ENCODE data around the gene GPR119.
"Not testable (repeated sequence)": the region's sequence is repeated elsewhere in the genome, so short reads cannot be mapped to it uniquely, and the experiment has no call there.

GPR119 gene

GRCh38 chrX:130413415-130413814 lies 27.9 kb upstream of the GPR119 start:
- no peak overlapping the region; a peak in 1 of 22 replicates for H3K27ac ChIP-seq
- H4K20me1 ChIP-seq = peaks cover 0 to 6% (median 0%) of the 10 kb centered on the region in 11 experiments; a peak in 4 of 22 replicates
- no peaks in the 10 kb centered on the region for H3K4me1 ChIP-seq
- TF ChIP-seq Cebpa-rat (IDR thresholded peaks at IDR 0.05) = no peak
- H3K9me3 ChIP-seq (replicated peaks in 1 of 11) = no peaks in the 10 kb centered on the region
- no peak overlapping the region for H3K9ac ChIP-seq
- H3K4me3 ChIP-seq = no peak overlapping the region
- H3K36me3 ChIP-seq = peaks cover 39 to 72% (median 57%) of the 10 kb centered on the region in 11 experiments; a peak in 21 of 22 replicates
- H3K27me3 ChIP-seq = peaks cover 81 to 100% (median 96%) of the 10 kb centered on the region in 11 experiments
- no peak overlapping the region for H3K4me2 ChIP-seq

GRCh38 chrX:130402208-130402684 lies 16.8 kb upstream of the GPR119 start:
- Histone ChIP-seq H3K9me3 (replicated peaks in 1 of 11) (no peaks in the 10 kb centered on the region; a peak in 1 of 22 replicates), H3K4me1 (peaks cover 0 to 17% (median 7%) of the 10 kb centered on the region in 10 experiments; a peak in 11 of 20 replicates), H3K27me3 (peaks cover 43 to 87% (median 71%) of the 10 kb centered on the region in 11 experiments), H4K20me1 (peaks cover 0 to 6% (median 0%) of the 10 kb centered on the region in 11 experiments; a peak in 3 of 22 replicates), H3K4me2 (peak overlapping the region; percentile 56 to 75 (median 66)), H3K9ac (peak overlapping the region; percentile 69 to 82 (median 78)), H3K4me3 (peak overlapping the region; percentile 61 to 76 (median 68)), H3K27ac (peak overlapping the region; percentile 58 to 82 (median 75); a peak in 19 of 22 replicates), H3K36me3 (peaks cover 0 to 27% (median 14%) of the 10 kb centered on the region in 11 experiments; a peak in 14 of 22 replicates)
- TF ChIP-seq Cebpa-rat (IDR thresholded peaks at IDR 0.05) = no peak

GRCh38 chrX:130401415-130402207 lies 16.1 kb upstream of the GPR119 start, which contains the start of gene RBMX2:
RBMX2 (plus strand) TSS chrX:130401987; CDS start chrX:130402033, 46 bp downstream.
- Histone ChIP-seq H3K9ac (peak within 1 kb of the TSS; percentile 69 to 82 (median 78)), H3K27me3 (peaks cover 49 to 88% (median 73%) of the 10 kb centered on the region in 11 experiments), H3K4me1 (peaks cover 0 to 17% (median 7%) of the 10 kb centered on the region in 10 experiments; a peak in 11 of 20 replicates), H3K36me3 (peaks cover 0 to 24% (median 14%) of the 10 kb centered on the region in 11 experiments; a peak in 13 of 22 replicates), H3K9me3 (replicated peaks in 1 of 11) (no peaks in the 10 kb centered on the region; a peak in 1 of 22 replicates), H3K4me2 (peak within 1 kb of the TSS; percentile 63 to 75 (median 70)), H3K27ac (peak within 1 kb of the TSS; percentile 58 to 82 (median 75); a peak in 21 of 22 replicates), H3K4me3 (peak within 1 kb of the TSS; percentile 61 to 76 (median 68)), H4K20me1 (peaks cover 0 to 6% (median 0%) of the 10 kb centered on the region in 11 experiments; a peak in 3 of 22 replicates)
- TF ChIP-seq Cebpa-rat (IDR thresholded peaks at IDR 0.05) = no peak

GRCh38 chrX:130395341-130395740 lies 9.9 kb upstream of the GPR119 start:
- Histone ChIP-seq H3K9ac (no peak overlapping the region), H3K9me3 (replicated peaks in 1 of 11) (no peaks in the 10 kb centered on the region), H3K4me2 (no peak overlapping the region), H3K4me3 (no peak overlapping the region), H3K27me3 (peaks cover 64 to 90% (median 84%) of the 10 kb centered on the region in 11 experiments), H3K4me1 (no peaks in the 10 kb centered on the region), H3K36me3 (no peaks in the 10 kb centered on the region), H3K27ac (no peak overlapping the region), H4K20me1 (no peaks in the 10 kb centered on the region; a peak in 3 of 22 replicates)
- no peak for TF ChIP-seq Cebpa-rat (IDR thresholded peaks at IDR 0.05)

GRCh38 chrX:130393451-130394074 lies 8.1 kb upstream of the GPR119 start:
- H3K36me3 ChIP-seq = no peaks in the 10 kb centered on the region
- H3K27me3 ChIP-seq = peaks cover 49 to 83% (median 73%) of the 10 kb centered on the region in 11 experiments
- no peak overlapping the region for H3K9ac ChIP-seq
- no peak overlapping the region for H3K4me2 ChIP-seq
- no peak for TF ChIP-seq Cebpa-rat (IDR thresholded peaks at IDR 0.05)
- H3K4me3 ChIP-seq = no peak overlapping the region
- H3K27ac ChIP-seq = no peak overlapping the region
- H3K9me3 ChIP-seq (replicated peaks in 1 of 11) = no peaks in the 10 kb centered on the region; a peak in 1 of 22 replicates
- H3K4me1 ChIP-seq = no peaks in the 10 kb centered on the region
- H4K20me1 ChIP-seq = no peaks in the 10 kb centered on the region; a peak in 3 of 22 replicates

GRCh38 chrX:130386408-130386808 lies 934 bp upstream of the GPR119 start:
- no peak for TF ChIP-seq Cebpa-rat (IDR thresholded peaks at IDR 0.05)
- Histone ChIP-seq H3K27ac (no peak overlapping the region), H3K4me2 (no peak overlapping the region)

GRCh38 chrX:130378024-130378669 lies 7.3 kb downstream of the GPR119 start:
- Histone ChIP-seq H3K27ac (no peak overlapping the region), H3K9me3 (replicated peaks in 1 of 11) (no peaks in the 10 kb centered on the region), H3K36me3 (no peaks in the 10 kb centered on the region), H3K4me2 (no peak overlapping the region), H3K4me1 (no peaks in the 10 kb centered on the region), H3K9ac (no peak overlapping the region), H3K4me3 (no peak overlapping the region), H4K20me1 (no peaks in the 10 kb centered on the region; a peak in 2 of 22 replicates), H3K27me3 (peaks cover 80 to 97% (median 94%) of the 10 kb centered on the region in 11 experiments)
- TF ChIP-seq Cebpa-rat (IDR thresholded peaks at IDR 0.05) = no peak

More at GRCh38 chrX:130386408-130386808, 934 bp upstream of the GPR119 start:
- Histone ChIP-seq H3K9ac (no peak overlapping the region), H3K27me3 (peaks cover 54 to 76% (median 67%) of the 10 kb centered on the region in 11 experiments), H3K4me3 (no peak overlapping the region), H3K36me3 (no peaks in the 10 kb centered on the region), H3K4me1 (no peaks in the 10 kb centered on the region), H4K20me1 (peaks cover 0 to 12% (median 0%) of the 10 kb centered on the region in 11 experiments; a peak in 2 of 22 replicates), H3K9me3 (replicated peaks in 1 of 11) (peaks cover 0 to 3% (median 0%) of the 10 kb centered on the region in 11 experiments; a peak in 1 of 22 replicates)

- Histone ChIP-seq H4K20me1 (no peaks in the 10 kb centered on the region; a peak in 2 of 22 replicates), H3K9ac (no peak overlapping the region), H3K4me1 (no peaks in the 10 kb centered on the region), H3K9me3 (replicated peaks in 1 of 11) (no peaks in the 10 kb centered on the region), H3K27me3 (peaks cover 68 to 97% (median 91%) of the 10 kb centered on the region in 11 experiments), H3K4me3 (no peak overlapping the region), H3K27ac (no peak overlapping the region), H3K36me3 (peaks cover 0 to 6% (median 0%) of the 10 kb centered on the region in 11 experiments; a peak in 2 of 22 replicates), H3K4me2 (no peak overlapping the region)
- TF ChIP-seq Cebpa-rat (IDR thresholded peaks at IDR 0.05) = no peak
Measured at GRCh38 chrX:130376077-130376476, 9.4 kb downstream of the GPR119 start.

GRCh38 chrX:130352050-130352449 lies 33.4 kb downstream of the GPR119 start:
- not testable (repeated sequence) for H3K4me1 ChIP-seq; H3K4me2 ChIP-seq; H3K9ac ChIP-seq; H3K9me3 ChIP-seq (replicated peaks in 1 of 11); H3K4me3 ChIP-seq; H3K27ac ChIP-seq; H4K20me1 ChIP-seq
- Histone ChIP-seq H3K36me3 (peaks cover 0 to 28% (median 8%) of the 10 kb centered on the region in 11 experiments; a peak in 7 of 22 replicates), H3K27me3 (peaks cover 61 to 95% (median 88%) of the 10 kb centered on the region in 11 experiments)
